Bronchial smooth muscle cell (primary cell): Measurements from ENCODE around the gene FOXS1. TPM values are rescaled to one million over a fixed set of nuclear protein-coding genes. Genes with fewer than 3 reads are reported as not detected.

Experiments
- total RNA-seq: library from RNA; depleted of rRNA; stranded (reverse); fragments of >200 nt; gene quantifications from 2 replicates; pipeline ENCODE4 v1.2.1, GENCODE V29; 2014

FOXS1 gene
- not detected in 2 replicates for total RNA-seq

GRCh38 chr20:31845300-31845863 is at the start of gene FOXS1:
Gene FOXS1 (minus strand): TSS chr20:31845604. CDS start chr20:31845542, 62 bp downstream.

GRCh38 chr20:31869942-31870725 is 24.7 kb upstream of the FOXS1 start, which contains the start of the genes DUSP15 and TTLL9:
Gene DUSP15 (minus strand): TSS chr20:31870527. CDS start chr20:31870337, 190 bp downstream.
Gene TTLL9 (plus strand): TSS chr20:31870634. CDS start chr20:31871127, 493 bp downstream.

GRCh38 chr20:31819083-31819784 is 26.2 kb downstream of the FOXS1 start, which contains the start of gene MYLK2:
Gene MYLK2 (plus strand): TSS chr20:31819356. CDS start chr20:31819581, 225 bp downstream.

Other genes with a start within 250 kb of the FOXS1 start
- gene ID1, start 240.3 kb downstream of the FOXS1 start, total RNA-seq: 173 and 518 TPM in 2 replicates
- gene COX4I2, start 207.7 kb downstream of the FOXS1 start, total RNA-seq: 0.43 TPM in 1 of 2 replicates, not detected in the other
- 38.6 and 39.2 TPM in 2 replicates for gene BCL2L1, start 122.7 kb downstream of the FOXS1 start, total RNA-seq
- 2.8 and 7.6 TPM in 2 replicates for gene TPX2, start 106.3 kb downstream of the FOXS1 start, total RNA-seq
- gene MYLK2, start 26.2 kb downstream of the FOXS1 start, total RNA-seq: under 0.01 TPM in 1 of 2 replicates, not detected in the other
- 0.26 TPM in 1 of 2 replicates, not detected in the other for gene DUSP15, start 24.9 kb upstream of the FOXS1 start, total RNA-seq
- gene TTLL9, start 25.0 kb upstream of the FOXS1 start, total RNA-seq: 0.16 TPM in 1 of 2 replicates, not detected in the other
- 3.9 TPM in 2 replicates for gene PDRG1, start 106.4 kb upstream of the FOXS1 start, total RNA-seq
- gene XKR7, start 122.5 kb upstream of the FOXS1 start, total RNA-seq: not detected in 2 replicates
- not detected in 2 replicates for gene CCM2L, start 164.8 kb upstream of the FOXS1 start, total RNA-seq
- gene HCK, start 206.6 kb upstream of the FOXS1 start, total RNA-seq: not detected in 2 replicates